Fibroblast of the conjunctiva (primary cell): ENCODE data around the gene SPESP1.

Experiments
- DNase-seq: peaks from one replicate; pipeline ENCODE4 v3.0.0-alpha.2; 2010; ENCODE audit warnings: low read depth

Gene SPESP1

GRCh38 chr15:68930268-68931022 is at the start of gene SPESP1:
SPESP1 (plus strand) TSS chr15:68930525; CDS start chr15:68930654, 129 bp downstream.
- DNase-seq: peak; percentile 52

DNA sequence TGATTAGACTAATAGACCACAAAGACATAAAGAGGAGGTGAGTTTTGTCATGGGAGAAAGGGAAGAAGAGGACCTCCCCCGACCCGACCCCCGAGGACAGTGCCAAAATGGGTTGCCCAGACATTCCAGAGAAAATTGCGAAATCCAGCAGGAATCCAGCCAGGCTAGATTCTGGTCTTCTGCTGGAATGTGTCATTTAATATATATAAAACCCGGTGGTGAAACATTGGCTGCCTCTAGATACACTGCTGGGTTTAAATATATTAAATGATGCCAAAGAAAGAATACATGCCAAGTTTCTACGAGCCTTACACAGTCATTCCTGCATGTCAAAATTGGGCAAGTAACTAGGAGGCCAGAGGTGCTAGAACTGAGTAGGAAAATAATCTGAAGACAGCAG is 45.3 kb upstream of the SPESP1 start:
- peak; percentile 59 for DNase-seq

GRCh38 chr15:68887120-68887519 is 43.2 kb upstream of the SPESP1 start:
- no peak for DNase-seq

DNA sequence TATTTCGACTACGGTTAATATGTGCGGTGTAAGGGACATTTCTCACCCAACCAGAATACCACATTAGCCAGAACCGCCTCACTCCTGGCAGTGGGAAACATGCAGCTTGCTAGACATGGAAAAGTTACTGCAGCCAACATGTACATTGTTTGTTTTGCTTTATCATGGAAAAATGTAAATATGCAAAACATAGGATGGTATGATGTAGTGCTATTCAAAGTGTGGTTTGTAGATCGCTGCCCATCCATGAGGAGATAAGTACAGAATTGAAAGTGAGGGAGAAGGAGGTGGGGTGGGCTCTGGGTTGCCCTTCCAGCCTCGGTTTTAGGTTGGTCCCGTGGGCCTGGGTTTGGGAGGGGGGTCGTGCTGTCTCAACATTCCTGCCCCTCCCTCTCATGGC is 42.5 kb upstream of the SPESP1 start:
- no peak for DNase-seq

GRCh38 chr15:68888419-68888818 is 41.9 kb upstream of the SPESP1 start:
- DNase-seq: no peak

DNA sequence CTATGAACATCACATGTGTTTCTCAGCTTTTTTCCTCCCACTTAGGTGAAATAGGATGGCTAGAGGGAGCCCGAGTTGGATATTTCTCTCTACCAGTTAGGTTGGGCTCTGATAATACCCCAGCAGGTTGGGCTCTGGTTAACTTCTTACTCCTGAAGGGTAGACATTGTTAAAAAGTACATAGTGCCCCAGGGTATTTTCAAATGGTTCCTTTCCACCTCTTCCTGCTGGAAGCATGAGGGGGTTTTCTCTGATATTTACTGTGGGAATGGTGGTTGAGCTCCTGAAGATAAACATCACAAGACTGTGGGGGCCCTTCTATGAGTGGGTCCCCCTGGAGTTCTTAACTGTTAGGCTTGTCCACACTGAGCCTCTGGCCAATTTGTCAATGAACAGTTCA is 36.1 kb upstream of the SPESP1 start:
- no peak for DNase-seq

- no peak for DNase-seq
These were observed 34.1 kb upstream of the SPESP1 start for GRCh38 chr15:68896178-68896577.

DNA sequence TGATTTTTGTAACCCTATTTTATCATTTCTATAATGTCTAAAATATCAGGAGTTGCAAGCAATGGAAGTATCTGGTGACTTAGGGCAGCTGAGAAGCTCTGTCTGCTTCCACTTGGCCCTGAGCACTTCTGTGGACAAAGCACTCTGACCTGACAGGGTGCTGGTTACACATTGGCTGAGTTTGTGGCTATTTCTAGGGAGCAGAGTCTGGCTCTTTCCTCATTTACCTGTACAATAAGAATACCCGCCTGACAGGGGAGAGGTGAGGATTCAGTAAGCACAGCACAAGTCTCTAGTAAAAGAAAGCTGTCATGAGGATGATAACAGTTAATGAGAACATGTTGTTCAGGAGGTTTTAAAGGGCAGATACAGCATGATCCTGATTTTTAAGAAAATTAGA is 33.3 kb upstream of the SPESP1 start:
- DNase-seq: no peak

DNA sequence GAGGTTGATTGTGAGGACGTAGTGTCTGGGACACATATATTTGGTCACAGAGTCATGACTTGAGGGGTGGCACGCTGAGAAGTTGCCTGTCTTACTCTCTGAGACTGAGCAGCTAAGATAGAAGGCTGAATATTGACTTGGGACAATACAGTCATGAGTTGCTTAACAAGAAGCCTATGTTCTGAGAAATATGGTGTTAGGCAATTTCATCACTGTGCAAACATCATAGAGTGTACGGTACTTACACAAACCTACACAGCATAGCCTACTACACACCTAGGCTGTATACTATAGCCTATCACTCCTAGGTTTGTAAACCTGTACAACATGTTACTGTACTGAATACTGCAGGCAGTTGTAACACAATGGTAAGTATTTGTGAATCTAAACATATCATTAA is 30.3 kb upstream of the SPESP1 start:
- no peak for DNase-seq

GRCh38 chr15:68907396-68907923 is 22.9 kb upstream of the SPESP1 start:
- DNase-seq: no peak

DNA sequence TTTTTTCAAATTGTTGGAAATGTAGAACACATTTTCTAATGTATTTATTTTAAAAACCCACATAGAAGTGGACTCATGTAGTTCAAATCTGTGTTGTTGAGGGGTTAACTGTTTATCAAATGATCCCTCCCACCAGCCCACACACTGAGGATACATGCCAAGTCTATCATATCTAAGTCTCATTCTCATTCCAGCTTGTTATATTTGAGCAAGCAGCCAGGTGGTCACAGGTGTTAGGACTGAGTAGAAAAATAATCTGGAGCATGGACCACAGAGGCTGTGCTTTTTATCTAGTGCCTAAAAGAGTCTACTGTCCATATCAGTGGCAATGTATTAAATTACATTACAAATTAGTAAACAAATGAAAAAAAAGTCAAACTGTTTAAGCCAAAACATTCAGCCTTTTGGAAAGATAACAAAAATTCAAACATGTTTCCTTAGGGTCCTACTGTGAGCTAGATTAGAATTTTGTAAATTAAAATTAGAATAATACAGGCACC is 20.7 kb upstream of the SPESP1 start:
- no peak for DNase-seq

DNA sequence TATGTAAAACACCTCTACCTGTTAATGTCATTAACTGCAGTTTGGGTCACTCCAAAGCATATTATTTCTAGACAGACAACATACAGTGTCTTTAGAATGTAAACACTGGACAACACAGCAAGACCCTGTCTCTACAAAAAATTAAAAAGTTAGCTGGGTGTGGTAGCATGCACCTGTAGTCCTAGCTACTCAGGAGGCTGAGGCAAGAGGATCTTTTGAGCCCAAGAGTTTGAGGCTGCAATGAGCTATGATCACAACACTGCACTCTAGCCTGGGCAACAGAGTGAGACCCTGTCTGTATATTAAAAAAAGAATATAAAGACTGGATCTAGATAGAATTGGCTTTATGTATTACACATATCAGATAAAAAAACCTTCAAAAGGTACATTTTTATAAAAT is 20.0 kb upstream of the SPESP1 start:
- no peak for DNase-seq

DNA sequence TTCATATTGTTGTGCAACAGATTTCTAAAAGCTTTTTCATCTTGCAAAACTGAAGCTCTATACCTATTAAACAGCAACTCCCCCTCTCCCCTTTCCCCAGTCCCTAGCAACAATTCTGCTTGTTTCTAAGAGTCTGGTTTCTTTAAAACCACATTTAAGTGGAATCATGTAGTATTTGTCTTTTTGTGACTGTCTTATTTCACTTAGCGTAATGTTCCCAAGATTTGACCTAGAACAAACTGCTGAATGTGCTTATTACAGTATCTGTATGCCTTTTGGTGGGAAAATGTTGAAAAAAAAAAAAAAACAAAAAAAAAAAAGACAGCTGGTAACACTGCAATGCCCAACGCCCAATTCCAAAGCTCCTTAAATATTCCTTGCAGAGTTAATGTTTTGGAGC is 19.5 kb upstream of the SPESP1 start:
- no peak for DNase-seq

DNA sequence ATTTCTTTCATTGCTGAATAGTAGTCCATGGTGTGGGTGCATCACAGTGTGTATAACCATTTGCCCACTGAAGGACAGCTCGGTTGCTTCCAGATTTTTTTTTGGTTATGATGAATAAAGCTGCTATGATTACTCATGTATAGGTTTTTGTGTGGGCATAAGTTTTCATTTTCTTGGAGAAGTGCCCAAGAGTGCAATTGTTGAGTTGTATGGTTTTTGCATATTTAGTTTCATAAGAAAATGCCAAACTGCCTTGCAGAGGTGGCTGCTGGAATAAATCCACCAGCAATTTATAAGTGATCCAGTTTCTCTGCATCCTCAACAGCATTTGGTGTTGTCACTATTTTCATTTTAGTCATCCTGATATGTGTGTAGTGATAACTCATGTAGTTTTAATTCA is 8.4 kb upstream of the SPESP1 start:
- DNase-seq: no peak

- peak; percentile 67 for DNase-seq
These were observed 5.3 kb upstream of the SPESP1 start for GRCh38 chr15:68924866-68925560.

GRCh38 chr15:68933001-68933400 is 2.7 kb downstream of the SPESP1 start:
- no peak for DNase-seq

- DNase-seq: no peak
These were observed 4.0 kb downstream of the SPESP1 start for GRCh38 chr15:68934341-68934740.

- no peak for DNase-seq
These were observed 5.1 kb downstream of the SPESP1 start for GRCh38 chr15:68935400-68935937.

GRCh38 chr15:68939501-68939900 is 9.2 kb downstream of the SPESP1 start:
- no peak for DNase-seq

GRCh38 chr15:68951813-68952212 is 21.5 kb downstream of the SPESP1 start:
- no peak for DNase-seq

DNA sequence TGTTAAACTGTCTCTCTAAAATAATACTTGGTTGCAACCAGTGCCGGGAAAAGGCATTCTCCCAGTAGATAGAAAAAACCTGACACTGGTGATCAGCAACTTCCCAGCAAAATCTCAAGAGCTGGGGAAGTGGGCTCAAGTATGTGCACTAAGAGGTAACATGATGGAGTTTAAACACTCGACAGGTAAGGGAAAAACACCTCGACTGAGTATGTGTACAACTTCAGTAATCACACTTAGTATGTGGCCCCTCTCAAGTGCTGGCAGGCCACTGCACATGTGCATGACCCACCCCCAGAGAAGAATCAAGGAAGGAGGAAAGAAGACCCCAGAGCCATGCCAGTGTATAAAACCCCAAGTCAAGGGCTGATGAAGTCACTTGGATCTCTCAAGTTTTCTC is 27.4 kb downstream of the SPESP1 start:
- DNase-seq: no peak

DNA sequence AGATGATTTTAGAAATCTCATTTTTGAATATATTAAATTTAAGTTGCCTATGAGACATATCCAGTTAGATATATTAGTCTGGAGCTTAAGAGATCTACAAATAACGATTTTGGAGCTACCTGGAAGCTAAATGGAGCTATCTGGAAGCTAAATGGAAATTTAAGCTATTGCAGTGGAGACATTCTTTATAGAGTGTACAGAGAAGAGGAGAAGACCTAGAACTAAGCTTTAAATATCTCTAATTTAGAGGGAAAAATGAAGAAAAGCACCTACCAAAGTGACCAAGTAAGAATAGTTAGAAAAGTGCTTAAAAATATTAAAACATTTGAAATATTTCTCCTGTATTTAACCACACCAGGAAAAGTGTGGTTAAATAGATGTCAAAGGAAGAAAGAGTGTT is 28.3 kb downstream of the SPESP1 start:
- DNase-seq: no peak

DNA sequence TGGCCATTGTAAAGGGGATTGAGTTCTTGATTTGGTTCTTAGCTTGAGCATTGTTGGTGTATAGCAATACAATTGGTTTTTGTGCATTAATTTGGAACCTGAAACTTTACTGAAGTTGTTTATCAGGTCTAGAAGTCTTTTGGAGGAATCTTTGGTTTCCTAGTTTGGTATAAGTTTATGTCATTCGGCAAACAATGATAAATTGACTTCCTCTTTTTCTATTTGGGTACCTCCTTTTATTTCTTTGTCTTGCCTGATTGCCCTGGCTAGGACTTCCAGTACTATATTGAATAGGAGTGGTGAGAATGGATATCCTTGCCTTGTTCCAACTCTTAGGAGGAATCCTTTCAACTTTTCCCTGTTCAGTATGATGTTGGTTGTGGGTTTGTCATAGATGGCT is 32.1 kb downstream of the SPESP1 start:
- DNase-seq: no peak
